Measurements from ENCODE around the gene CFAP299. TPM values are rescaled to one million over a fixed set of nuclear protein-coding genes. Genes with fewer than 3 reads are reported as not detected.

CFAP299 gene
- total and polyA plus RNA-seq, 2 of the 13 experiments (the other 11 are each of a cell fraction or from before 2014, with no cell fraction given) = not detected

- TF ChIP-seq RBM39 (IDR thresholded peaks at IDR 0.05; ENCODE audit: low read depth, low read length, poor library complexity, severe bottlenecking) (no peak), ZNF33A (CRISPR knock-in tag; IDR thresholded peaks at IDR 0.05; ENCODE audit: borderline replicate concordance) (no peak), ZNF780A (CRISPR knock-in tag; IDR thresholded peaks at IDR 0.05) (no peak), TAF1 (CRISPR knock-in tag; IDR thresholded peaks at IDR 0.05) (no peak), KAT2B (IDR thresholded peaks at IDR 0.05; ENCODE audit: borderline replicate concordance, low read depth, low read length) (no peak), STAG1 (CRISPR knock-in tag; IDR thresholded peaks at IDR 0.05) (no peak), ZNF329 (CRISPR knock-in tag; IDR thresholded peaks at IDR 0.05; ENCODE audit: low read depth) (no peak), ZNF710 (CRISPR knock-in tag; IDR thresholded peaks at IDR 0.05; ENCODE audit: borderline replicate concordance) (no peak), MED8 (CRISPR knock-in tag; IDR thresholded peaks at IDR 0.05; ENCODE audit: insufficient replicate concordance) (no peak), POLR2AphosphoS2 (IDR thresholded peaks at IDR 0.05; ENCODE audit: low read depth, low read length) (no peak), TSC22D2 (CRISPR knock-in tag; IDR thresholded peaks at IDR 0.05; ENCODE audit: borderline replicate concordance) (no peak), ZNF547 (CRISPR knock-in tag; IDR thresholded peaks at IDR 0.05) (no peak), KMT2A (CRISPR knock-in tag; IDR thresholded peaks at IDR 0.05) (no peak), SIX4 (CRISPR knock-in tag; IDR thresholded peaks at IDR 0.05) (no peak), KMT2B (CRISPR knock-in tag; IDR thresholded peaks at IDR 0.05) (no peak), ZNF550 (CRISPR knock-in tag; IDR thresholded peaks at IDR 0.05; ENCODE audit: borderline replicate concordance) (no peak), ZNF207 (IDR thresholded peaks at IDR 0.05; ENCODE audit: borderline replicate concordance) (no peak), WIZ (CRISPR knock-in tag; IDR thresholded peaks at IDR 0.05) (no peak), NFYB (CRISPR knock-in tag; IDR thresholded peaks at IDR 0.05) (no peak)
- TF ChIP-seq, protein P1, sequence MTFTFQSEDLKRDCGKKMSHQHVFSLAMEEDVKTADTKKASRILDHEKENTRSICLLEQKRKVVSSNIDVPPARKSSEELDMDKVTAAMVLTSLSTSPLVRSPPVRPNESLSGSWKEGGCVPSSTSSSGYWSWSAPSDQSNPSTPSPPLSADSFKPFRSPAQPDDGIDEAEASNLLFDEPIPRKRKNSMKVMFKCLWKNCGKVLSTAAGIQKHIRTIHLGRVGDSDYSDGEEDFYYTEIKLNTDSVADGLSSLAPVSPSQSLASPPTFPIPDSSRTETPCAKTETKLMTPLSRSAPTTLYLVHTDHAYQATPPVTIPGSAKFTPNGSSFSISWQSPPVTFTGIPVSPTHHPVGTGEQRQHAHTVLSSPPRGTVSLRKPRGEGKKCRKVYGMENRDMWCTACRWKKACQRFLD (CRISPR knock-in tag; IDR thresholded peaks at IDR 0.05; ENCODE audit: borderline replicate concordance) = no peak
- Histone ChIP-seq H4K20me1 (ENCODE audit: insufficient read depth, low read length) (no peaks in the 10 kb centered on the region), H3K27ac (ENCODE audit: extremely low read length, insufficient read depth, low read length) (no peak overlapping the region), H3K36me3 (replicated peaks in 1 of 2; ENCODE audit: control insufficient read depth in 1 of 2, insufficient read depth in 2 of 2, low read length in 2 of 2) (no peaks in the 10 kb centered on the region), H3K4me1 (ENCODE audit: insufficient read depth, low read length) (no peaks in the 10 kb centered on the region), H3K9me3 (ENCODE audit: low read length) (no peaks in the 10 kb centered on the region), H3K9ac (ENCODE audit: insufficient read depth, low read depth, low read length) (no peak overlapping the region), H3K4me3 (replicated peaks in 1 of 3; ENCODE audit: insufficient read depth in 1 of 3, low read depth in 2 of 3, low read length in 3 of 3) (no peak overlapping the region), H3K27me3 (ENCODE audit: control insufficient read depth in 1 of 2, insufficient read depth in 2 of 2, low read length in 2 of 2) (no peaks in the 10 kb centered on the region), H3K79me2 (ENCODE audit: insufficient read depth, low read length) (no peaks in the 10 kb centered on the region), H3K4me2 (ENCODE audit: low read depth, low read length) (no peak overlapping the region), H2AFZ (ENCODE audit: low read length) (no peak overlapping the region)
- DNase-seq (ENCODE audit: low spot score) (no peak), FAIRE-seq (no peak), ATAC-seq (no peak)
- BruUV-seq (replicated peaks) = no TSS peak
- intact Hi-C loops (cut with micrococcal nuclease; ENCODE audit: unreplicated experiment) (no loop called here), in situ Hi-C loops (cut with HindIII; ENCODE audit: extremely low pct_ligation_motif_present, low pct_unique_long_range_greater_than_20kb) (no loop called here)
- POLR2A ChIA-PET = no interaction called here
- CTCF ChIA-PET (ENCODE audit: low intra/inter-chr PET ratio, low total read pairs) = no interaction called here
Measured at GRCh38 chr4:80812145-80812544, 476.6 kb downstream of the CFAP299 start.

Measured in HepG2 (cell line).